MM.1S (cell line): ENCODE results near the gene UGT3A2.

Experiments
- EZH2 ChIP-seq: fragments of 300-600 bp; sonication (generic); optimal IDR thresholded peaks from 2 replicates; pipeline ENCODE3; 2017; ENCODE audit warnings: low read depth, mild to moderate bottlenecking, antibody characterized with exemption, low read length, mixed read lengths
- EZH2phosphoT487 ChIP-seq: fragments of 300-600 bp; sonication (generic); IDR thresholded peaks from 2 replicates; pipeline ENCODE4 v1.6.1; 2018; ENCODE audit warnings: antibody characterized with exemption, low read length
- TF ChIP-seq, protein P1 (sequence below): fragments of 300-600 bp; sonication (generic); IDR thresholded peaks from 2 replicates; pipeline ENCODE4 v1.5.1; 2016; ENCODE audit warnings: antibody characterized with exemption, low read length, mixed read lengths

DNA sequence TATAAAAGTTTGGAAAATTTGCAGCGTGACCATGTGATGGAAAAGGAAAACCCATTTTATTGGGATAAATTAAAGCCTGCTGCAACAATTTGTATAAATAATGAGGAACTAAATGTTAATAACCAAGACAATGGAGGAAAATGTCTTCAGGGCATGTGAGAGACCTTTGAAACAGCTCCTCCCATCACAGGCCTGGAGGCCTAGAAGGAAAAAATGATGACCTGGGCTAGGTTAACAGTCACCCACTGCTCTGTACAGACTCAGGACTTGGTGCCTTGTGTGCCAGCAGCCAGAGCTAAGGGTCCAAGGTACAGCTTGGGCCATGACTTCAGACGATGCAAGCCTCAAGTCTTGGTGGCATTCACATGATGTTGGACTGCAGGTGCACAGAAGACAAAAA, 53.5 kb downstream of the UGT3A2 start:
- TF ChIP-seq, protein P1, sequence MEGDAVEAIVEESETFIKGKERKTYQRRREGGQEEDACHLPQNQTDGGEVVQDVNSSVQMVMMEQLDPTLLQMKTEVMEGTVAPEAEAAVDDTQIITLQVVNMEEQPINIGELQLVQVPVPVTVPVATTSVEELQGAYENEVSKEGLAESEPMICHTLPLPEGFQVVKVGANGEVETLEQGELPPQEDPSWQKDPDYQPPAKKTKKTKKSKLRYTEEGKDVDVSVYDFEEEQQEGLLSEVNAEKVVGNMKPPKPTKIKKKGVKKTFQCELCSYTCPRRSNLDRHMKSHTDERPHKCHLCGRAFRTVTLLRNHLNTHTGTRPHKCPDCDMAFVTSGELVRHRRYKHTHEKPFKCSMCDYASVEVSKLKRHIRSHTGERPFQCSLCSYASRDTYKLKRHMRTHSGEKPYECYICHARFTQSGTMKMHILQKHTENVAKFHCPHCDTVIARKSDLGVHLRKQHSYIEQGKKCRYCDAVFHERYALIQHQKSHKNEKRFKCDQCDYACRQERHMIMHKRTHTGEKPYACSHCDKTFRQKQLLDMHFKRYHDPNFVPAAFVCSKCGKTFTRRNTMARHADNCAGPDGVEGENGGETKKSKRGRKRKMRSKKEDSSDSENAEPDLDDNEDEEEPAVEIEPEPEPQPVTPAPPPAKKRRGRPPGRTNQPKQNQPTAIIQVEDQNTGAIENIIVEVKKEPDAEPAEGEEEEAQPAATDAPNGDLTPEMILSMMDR, result no peak
- no peak for TF ChIP-seq EZH2phosphoT487
- no peak for TF ChIP-seq EZH2
